Inflammatory macrophage treated with lipopolysaccharide for 4 hours (primary cell): ENCODE measurements around the gene CACNA1S.

ENCODE experiments used
- DNase-seq: peaks from one replicate; pipeline ENCODE4 v3.0.0-alpha.2; 2020

CACNA1S gene

GRCh38 chr1:201061049-201061448 is 51.2 kb downstream of the CACNA1S start:
- no peak for DNase-seq

- no peak for DNase-seq
These were observed 51.6 kb downstream of the CACNA1S start for GRCh38 chr1:201060586-201060985.

DNA sequence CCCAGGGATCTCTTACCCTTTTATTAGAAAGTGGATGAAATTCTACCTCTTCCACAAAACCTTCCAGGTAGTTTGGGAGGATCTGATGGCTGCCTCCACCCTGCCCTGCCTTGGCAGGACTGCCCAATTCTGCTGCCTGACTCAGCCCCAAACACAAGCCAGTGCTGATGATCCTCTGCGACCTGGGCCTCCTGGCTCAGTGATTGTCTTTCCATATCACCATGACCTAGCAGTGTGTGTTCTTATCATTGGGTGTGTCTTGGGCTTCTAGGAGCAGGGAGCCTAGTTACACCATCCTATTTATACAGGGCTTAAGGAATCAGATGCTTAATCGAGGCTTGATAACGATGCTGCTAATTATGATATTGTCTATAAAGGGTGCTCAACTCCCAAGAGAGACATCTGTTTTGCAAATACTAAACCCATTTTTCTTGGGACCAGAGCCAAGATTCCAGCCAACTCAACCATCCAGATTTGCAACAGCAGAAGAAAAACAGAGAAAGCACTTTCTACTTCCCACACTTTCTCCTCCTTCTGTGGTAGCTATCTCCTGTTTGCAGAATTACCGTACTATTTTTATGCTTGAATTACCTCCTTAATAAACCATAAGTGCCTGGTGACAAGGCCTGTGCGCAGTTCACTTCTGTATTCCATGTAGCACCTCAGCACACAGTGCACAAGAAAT is 52.2 kb downstream of the CACNA1S start:
- DNase-seq: no peak

DNA sequence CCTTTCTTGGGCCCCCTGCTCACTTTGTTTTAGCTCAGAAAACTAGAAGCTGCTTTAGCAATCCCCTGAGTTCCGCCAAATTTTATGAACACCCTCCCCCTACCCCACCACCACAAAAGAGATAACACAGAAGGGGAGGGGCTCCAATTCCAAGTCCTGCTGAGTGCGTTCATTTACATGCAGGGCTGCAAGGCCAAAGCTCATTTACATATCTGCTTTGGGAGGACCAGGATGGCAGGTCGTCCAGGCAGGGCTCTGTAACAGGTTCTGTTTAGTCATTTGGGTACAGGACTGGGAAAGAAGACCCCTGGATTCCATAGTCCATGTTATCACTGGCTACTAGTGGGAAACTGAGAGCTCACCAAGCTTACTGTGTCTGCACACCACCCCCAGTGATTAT is 52.8 kb downstream of the CACNA1S start:
- no peak for DNase-seq

- no peak for DNase-seq
These were observed 58.1 kb downstream of the CACNA1S start for GRCh38 chr1:201054091-201054543.

DNA sequence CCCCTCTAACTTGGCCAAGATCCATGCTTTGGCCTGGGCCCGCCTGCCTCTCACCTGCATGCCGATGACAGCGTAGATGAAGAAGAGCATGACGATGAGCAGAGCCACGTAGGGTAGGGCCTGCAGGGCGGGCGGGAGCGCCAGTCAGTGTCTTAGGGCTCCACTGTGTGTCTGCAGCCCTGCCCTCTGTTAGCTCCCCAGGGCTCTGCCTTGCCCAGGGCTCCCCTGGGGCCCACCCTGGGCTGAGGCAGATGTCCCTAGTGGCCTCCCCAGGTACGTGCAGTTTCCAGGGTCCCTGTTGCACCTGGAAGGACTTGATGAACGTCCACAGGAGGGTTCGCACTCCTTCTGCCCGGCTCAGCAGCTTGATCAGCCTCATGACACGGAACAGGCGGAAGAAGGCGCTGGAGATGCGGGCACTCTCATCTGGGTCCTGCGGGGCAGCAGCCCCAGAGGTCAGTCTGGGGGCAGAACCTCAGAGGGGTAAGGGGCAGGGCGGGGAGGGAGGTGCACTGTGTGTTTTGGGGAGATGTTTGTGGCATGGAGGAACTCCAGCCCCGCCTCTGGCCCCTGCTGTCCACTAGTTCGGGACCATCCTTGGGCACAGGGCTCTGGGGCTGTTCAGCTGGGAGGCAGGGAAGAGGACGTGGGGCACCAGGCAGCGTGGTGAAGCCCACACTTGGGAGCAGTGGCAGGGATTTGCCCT is 58.9 kb downstream of the CACNA1S start:
- no peak for DNase-seq

DNA sequence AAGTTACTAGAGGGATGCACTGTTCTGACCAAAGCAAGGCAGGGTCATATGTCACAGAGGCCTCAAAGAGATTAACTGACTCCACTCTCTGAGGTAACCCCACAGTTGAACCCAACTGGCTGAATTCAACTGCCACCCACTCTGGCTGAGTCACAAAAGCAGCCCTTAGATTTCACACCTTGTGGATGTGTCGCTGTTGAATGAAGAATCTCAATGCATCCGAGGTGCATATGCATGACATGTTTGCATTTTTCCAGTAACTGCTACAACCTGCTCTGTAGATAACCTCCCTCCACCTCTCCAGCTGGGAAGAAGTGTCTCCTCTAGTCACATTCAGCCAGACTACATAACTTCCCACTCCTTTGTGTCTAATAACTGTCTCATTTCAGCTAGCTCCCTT is 60.8 kb downstream of the CACNA1S start:
- DNase-seq: no peak

DNA sequence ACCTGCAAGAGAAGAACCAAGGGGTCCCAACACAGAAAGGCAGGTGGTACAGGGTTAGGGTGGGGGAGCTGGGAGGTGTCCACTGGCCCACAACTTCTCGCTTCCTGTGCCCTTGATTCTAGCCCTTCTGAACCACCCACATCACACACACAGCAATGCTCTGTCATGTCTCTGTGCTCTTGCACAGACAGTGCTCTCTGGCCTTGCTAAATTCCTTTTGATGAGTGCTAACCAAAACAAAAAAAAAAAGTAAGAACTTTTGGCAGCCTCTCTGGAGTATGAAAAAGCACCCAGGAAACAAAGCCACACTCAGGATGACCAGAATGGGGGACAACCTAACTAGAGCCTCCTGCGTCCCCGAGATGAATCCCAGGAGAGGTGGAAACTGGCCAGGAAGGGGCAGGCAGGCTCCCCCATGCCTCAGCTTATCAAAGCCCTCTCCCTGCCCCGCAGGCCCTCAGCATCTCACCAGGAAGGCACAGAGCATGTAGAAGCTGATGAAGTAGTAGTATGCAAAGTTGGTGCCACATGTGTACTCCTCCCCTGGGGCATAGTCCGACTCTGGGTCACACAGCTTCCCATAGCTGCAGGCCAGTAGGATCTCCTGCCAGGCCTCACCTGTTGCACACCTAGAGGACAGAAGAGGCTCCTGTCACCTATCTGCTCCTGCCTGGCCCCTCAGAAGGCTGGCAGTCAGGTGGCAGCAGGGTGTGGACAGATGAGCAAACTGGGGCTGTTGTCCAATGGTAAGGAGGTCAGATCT is 61.5 kb downstream of the CACNA1S start:
- no peak for DNase-seq

DNA sequence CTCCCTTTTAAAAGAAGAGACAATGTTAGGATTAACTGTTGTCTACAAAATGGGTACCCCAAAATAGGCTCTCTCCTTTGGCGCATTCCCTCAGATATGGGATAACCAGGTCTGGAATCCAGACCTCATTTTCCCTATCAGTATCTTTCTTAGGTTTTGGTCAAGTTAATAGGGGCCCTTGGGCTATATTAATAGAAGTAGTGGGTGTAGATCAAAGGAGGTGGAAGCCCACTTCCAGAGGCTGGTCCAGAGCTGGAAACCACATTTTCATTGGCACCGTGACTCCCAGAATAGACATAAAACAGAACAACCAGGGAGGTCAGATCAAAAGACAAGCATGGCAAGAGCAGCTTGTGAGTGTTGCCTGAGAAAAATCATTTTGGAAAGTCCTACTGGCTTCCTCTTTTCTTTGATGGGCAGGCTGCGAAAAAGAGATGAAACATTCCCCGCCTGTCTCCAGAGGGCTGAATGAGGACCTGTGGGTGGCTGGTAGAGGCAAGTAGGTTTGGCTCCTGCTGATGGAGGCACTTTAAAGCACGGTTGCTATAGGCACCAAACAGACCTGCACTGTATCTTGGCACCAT is 62.9 kb downstream of the CACNA1S start:
- no peak for DNase-seq

GRCh38 chr1:201048521-201048920 is 63.7 kb downstream of the CACNA1S start:
- DNase-seq: no peak

DNA sequence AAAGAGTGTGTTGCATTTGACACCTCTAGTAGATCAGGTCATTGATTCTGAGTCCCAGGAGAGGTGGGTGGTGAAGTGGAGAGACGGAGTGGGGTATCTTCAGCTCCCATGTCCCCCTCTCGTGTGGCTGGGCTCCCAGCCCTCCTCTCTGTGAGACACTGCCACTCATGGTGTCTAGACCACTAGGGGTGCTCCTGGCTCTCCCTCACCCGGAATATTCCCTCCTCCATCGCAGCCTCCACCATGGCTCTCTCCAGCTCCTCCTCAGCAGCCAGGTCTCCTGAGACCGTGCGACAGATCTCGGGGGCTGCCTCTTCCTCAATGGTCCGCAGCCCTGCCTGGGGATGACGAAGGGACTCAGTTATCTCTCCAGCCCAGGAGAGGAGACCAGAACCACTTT is 68.1 kb downstream of the CACNA1S start:
- DNase-seq: no peak

GRCh38 chr1:201042779-201043461 is 69.3 kb downstream of the CACNA1S start:
- peak; percentile 60 for DNase-seq

DNA sequence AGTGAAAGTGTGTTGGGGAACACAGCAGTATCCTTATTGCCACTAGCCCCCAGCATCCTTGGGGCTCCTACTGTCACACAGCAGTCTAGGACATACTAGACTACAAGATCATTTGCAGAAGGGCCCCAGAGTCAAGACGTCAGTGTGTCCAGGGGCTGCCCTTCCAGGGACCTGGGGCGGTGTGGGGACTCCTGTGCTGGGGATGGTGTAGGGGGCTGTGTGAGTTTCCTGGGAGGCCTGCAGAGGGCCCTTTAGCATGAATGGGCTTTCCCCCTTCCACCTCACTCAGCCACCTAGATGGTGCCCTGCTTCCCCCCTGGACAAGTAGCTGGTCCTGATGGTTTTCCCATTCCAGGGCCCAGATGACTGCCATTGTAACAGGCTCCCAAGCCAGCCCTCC is 71.2 kb downstream of the CACNA1S start:
- DNase-seq: no peak

DNA sequence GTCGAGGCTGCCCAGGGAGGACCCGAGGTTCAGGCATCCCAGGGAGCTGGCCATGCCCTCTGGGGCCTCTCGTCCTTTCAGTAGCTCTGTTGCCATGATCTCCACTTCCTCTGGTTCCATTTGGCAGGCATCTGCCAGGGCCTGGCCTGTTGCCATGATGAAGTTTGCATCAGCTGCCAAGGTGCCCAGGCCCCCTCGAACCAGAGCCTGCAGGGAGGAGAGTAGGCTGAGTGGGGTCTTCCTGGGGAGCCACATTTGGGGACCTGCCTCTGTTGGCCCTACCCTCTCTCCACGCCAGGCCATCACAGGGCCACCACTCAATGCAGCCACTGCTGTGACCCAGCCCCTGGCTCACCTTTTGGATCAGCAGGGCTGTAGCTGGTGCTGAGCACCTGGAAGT is 72.3 kb downstream of the CACNA1S start:
- no peak for DNase-seq

DNA sequence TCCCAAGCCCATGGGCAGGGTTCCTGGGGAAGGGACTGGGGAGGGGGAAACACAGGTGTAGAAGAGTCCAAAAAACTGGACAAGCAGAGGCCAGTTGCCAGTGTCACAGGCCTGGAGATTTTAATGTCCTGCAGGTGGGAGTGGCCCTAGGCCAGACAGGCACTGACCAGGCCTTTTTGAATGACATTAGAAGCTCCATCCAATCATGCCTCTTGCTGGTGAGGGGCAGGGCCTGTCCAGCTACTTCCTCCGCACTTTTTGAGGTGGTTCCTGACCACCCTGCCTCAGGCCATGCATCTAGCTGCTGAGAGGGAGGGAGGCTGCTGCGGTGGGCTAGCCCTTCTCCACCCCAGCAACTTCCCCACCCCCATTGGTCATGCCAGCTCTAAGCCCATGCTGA is 72.8 kb downstream of the CACNA1S start:
- no peak for DNase-seq

GRCh38 chr1:201038186-201038876 is 73.9 kb downstream of the CACNA1S start:
- no peak for DNase-seq

DNA sequence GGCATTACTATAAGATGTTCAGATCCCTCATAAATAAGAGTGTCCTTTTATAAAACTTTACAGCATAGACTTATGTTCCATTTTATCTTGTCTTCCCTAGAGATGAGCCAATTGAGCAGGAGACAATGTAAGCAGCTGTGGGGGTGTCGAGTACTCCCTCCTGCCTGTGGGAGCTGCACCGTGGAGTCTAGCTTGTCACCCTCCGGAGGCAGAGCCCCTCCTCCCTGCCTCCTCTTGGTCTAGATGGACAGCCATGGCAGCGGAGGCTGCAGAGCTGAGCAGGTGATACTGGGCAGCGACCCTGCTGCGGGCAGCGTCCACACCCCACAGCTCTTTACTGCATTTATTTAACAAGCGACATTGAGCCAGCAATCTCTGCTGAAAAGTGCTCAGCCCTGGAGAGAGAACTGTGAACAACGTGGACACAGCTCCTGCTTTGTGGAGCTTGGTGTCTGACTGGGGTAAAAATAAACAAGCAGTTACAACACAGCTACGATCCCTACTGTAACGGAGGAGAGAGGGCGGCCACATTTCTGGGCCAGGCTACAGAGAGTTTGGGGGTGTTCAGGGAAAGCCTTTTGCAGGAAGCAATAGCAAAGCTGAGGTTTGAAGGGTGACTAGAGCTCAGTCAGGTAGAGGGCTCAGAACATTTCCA is 75.9 kb downstream of the CACNA1S start:
- DNase-seq: no peak

GRCh38 chr1:201034671-201035070 is 77.6 kb downstream of the CACNA1S start:
- DNase-seq: no peak

GRCh38 chr1:201032408-201032807 is 79.8 kb downstream of the CACNA1S start:
- DNase-seq: no peak

DNA sequence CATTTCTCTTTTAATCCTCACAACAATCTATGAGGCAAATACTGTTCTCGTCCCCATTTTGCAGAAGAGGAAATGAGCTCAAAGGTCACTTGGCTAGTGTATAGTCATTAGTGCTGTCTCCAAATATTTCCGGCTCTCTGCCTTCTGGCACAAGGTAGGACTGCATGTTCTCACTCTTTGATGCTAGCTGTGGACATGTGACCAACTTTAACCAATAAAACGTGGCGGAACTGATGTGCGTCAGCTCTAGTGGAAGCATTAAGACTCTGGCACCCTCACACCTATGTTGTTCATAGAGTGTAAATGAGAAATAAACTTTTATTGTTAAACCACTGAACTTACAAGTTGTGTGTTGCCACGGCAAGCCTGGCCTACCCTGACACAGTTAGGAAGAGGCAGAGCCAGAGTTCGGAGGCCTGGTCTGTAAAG is 83.8 kb downstream of the CACNA1S start:
- DNase-seq: peak; percentile 83

GRCh38 chr1:201026836-201027235 is 85.4 kb downstream of the CACNA1S start:
- peak; percentile 50 for DNase-seq

GRCh38 chr1:201026234-201026633 is 86.0 kb downstream of the CACNA1S start:
- no peak for DNase-seq
